ENCODE results near the gene TIFAB.

The TIFAB gene

GRCh38 chr5:135400866-135401265, 51.3 kb downstream of the TIFAB start:
- H3K4me3 ChIP-seq (ENCODE audit: low read depth, low read length), result no peak overlapping the region
- no peak for TF ChIP-seq CTCF (IDR thresholded peaks at IDR 0.05; ENCODE audit: borderline replicate concordance, insufficient read depth, low read depth, low read length)

GRCh38 chr5:135399794-135400542, 52.2 kb downstream of the TIFAB start:
- no peak for TF ChIP-seq CTCF (IDR thresholded peaks at IDR 0.05; ENCODE audit: borderline replicate concordance, insufficient read depth, low read depth, low read length)
- H3K4me3 ChIP-seq (ENCODE audit: low read depth, low read length), result peak overlapping the region; percentile 81

GRCh38 chr5:135398855-135399793, 53.0 kb downstream of the TIFAB start, which contains the start of gene MACROH2A1:
Gene MACROH2A1, minus strand, starts transcription at chr5:135399231. Its CDS starts 10,138 bp downstream, at chr5:135389093.
- TF ChIP-seq CTCF (IDR thresholded peaks at IDR 0.05; ENCODE audit: borderline replicate concordance, insufficient read depth, low read depth, low read length), result no peak
- peak within 1 kb of the TSS; percentile 81 for H3K4me3 ChIP-seq (ENCODE audit: low read depth, low read length)

GRCh38 chr5:135398160-135398854, 53.8 kb downstream of the TIFAB start:
- no peak for TF ChIP-seq CTCF (IDR thresholded peaks at IDR 0.05; ENCODE audit: borderline replicate concordance, insufficient read depth, low read depth, low read length)
- peak overlapping the region; percentile 81 for H3K4me3 ChIP-seq (ENCODE audit: low read depth, low read length)
